Stimulated activated CD8-positive, alpha-beta memory T cell treated with anti-CD3 and anti-CD28 coated beads, Interleukin-2, amount 100 ng/mL, for 1 hour (primary cell): ENCODE measurements around the gene PRH1.

Experiments used
- DNase-seq, 2 donors: peaks; one replicate each; pipeline ENCODE4 v3.0.0-alpha.2; 2020; ENCODE audit warnings: low read depth in 2 of 2

PRH1 gene

DNA sequence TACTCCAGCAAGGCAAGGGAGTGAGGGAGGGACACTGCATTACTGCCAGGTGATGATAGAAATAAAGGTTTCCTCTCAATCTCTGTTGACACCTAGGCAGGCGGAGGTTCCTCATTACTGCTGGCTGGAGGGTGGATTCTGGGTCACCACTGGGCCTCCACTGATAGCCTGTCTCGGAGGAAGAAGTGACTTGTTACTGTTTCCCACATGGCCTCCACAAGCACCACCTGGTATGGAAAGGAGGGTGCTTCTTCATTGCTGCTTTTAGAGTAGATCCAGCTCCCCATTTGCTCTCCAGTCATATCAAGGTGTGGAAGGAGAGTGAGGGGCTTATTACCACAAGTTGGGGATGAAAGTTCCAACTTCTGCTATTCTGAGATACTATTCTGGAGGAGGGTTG lies 41.2 kb downstream of the PRH1 start:
- no peak for DNase-seq

DNA sequence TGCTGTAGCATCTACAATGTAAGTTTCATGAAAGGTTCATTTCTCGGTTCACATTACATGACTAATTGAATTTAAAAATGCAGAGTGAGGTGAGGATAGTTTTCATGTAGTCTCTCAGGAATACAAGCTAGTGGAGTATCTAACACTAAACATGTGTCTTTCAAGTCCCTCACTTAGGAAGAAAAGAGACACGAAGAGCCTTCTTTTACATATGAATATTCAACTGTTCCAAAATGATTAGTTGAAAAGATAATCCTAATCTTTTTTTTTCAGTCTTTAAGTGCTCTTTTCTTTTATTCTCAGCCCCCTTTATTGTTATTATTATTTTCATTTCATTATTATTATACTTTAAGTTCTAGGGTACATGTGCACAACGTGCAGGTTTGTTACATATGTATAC lies 45.6 kb downstream of the PRH1 start:
- DNase-seq = no peak
